Endothelial cell of umbilical vein (primary cell): ENCODE measurements around the gene PNPLA2. TPM values are rescaled to one million over a fixed set of nuclear protein-coding genes. Genes with fewer than 3 reads are reported as not detected.

Experiments
- BruUV-seq: library from RNA; stranded (reverse); fragments of 400-500 nt; replicated peaks from 2 replicates; lab custom pipeline; 2021; lab: Mats Ljungman, UMichigan
- CTCF ChIA-PET: fragments of 300-600, 350-600 bp; sonication (Branson Sonifier 250); formaldehyde crosslinking; loops from one replicate; lab custom pipeline; 2021; ENCODE audit warnings: antibody characterized with exemption, inconsistent platforms; lab: Charles Lee
- POLR2A ChIA-PET: fragments of 300-600, 350-600 bp; sonication (Branson Sonifier 250); formaldehyde crosslinking; loops from one replicate; lab custom pipeline; 2021; ENCODE audit warnings: antibody characterized with exemption, inconsistent platforms; lab: Charles Lee
- DNase-seq: peaks from one replicate; pipeline ENCODE4 v3.0.0-alpha.2; 2011; ENCODE audit warnings: low read depth, low spot score
- FAIRE-seq: peaks from 2 replicates; lab custom pipeline; 2011; peaks lifted over from hg19 to GRCh38; lab: Jason Lieb, UNC
- H2AFZ ChIP-seq: 2 replicates; pipeline ENCODE4 v1.6.0; 2012; ENCODE audit warnings: low read depth, low read length, control low read depth, inconsistent platforms
- H3K27ac ChIP-seq: 2 replicates; pipeline ENCODE4 v1.5.1; 2011; ENCODE audit warnings: low read depth, mild to moderate bottlenecking, control low read depth, low read length, moderate library complexity; ENCODE audit not compliant: insufficient read depth
- H3K27me3 ChIP-seq, 2 experiments: 2 replicates each; pipeline versions ENCODE4 v1.6.0 to v1.6.1; 2011; ENCODE audit warnings: low read length in 2 of 2, mixed read lengths in 1 of 2; ENCODE audit not compliant: control insufficient read depth in 2 of 2, insufficient read depth in 2 of 2
- H3K36me3 ChIP-seq, 2 experiments: 2 replicates in 1 of 2; 3 replicates in 1 of 2; pipeline ENCODE4 v1.5.1; 2011; ENCODE audit warnings: low read length in 2 of 2, mild to moderate bottlenecking in 1 of 2, moderate library complexity in 1 of 2; ENCODE audit not compliant: control insufficient read depth in 2 of 2, insufficient read depth in 2 of 2; ENCODE audit errors: extremely low read depth in 1 of 2
- H3K4me1 ChIP-seq: 3 replicates; pipeline ENCODE4 v1.5.1; 2011; ENCODE audit warnings: mild to moderate bottlenecking, low read length; ENCODE audit not compliant: control insufficient read depth, insufficient read depth; ENCODE audit errors: extremely low read depth
- H3K4me2 ChIP-seq: 2 replicates; pipeline ENCODE4 v1.6.1; 2011; ENCODE audit warnings: low read length, control low read depth, mixed read lengths; ENCODE audit not compliant: insufficient read depth
- H3K4me3 ChIP-seq, 3 experiments: fragments of 200-600 bp in 1 of 3; sonication (generic), shearing (Covaris generic) in 1 of 3; replicated peaks in 1 of 3; 2 replicates each; pipeline ENCODE4 v1.5.1; 2011 to 2016; ENCODE audit warnings: control low read depth in 3 of 3, low read length in 3 of 3, mild to moderate bottlenecking in 2 of 3, inconsistent platforms in 1 of 3, low read depth in 1 of 3, moderate library complexity in 1 of 3; ENCODE audit not compliant: insufficient read depth in 1 of 3
- H3K79me2 ChIP-seq: 2 replicates; pipeline ENCODE4 v1.6.0; 2012; ENCODE audit warnings: low read length, inconsistent platforms; ENCODE audit not compliant: control insufficient read depth, insufficient read depth
- H3K9ac ChIP-seq: replicated peaks from 2 replicates; pipeline ENCODE3; 2011; ENCODE audit warnings: low read length, control low read depth; ENCODE audit not compliant: insufficient read depth; ENCODE audit errors: extremely low read depth
- H3K9me1 ChIP-seq: replicated peaks from 3 replicates; pipeline ENCODE4 v1.6.0; 2011; ENCODE audit warnings: mild to moderate bottlenecking, low read length; ENCODE audit not compliant: control insufficient read depth, insufficient read depth; ENCODE audit errors: extremely low read depth
- H3K9me3 ChIP-seq: replicated peaks from 2 replicates; pipeline ENCODE4 v1.5.1; 2012; ENCODE audit warnings: low read length, inconsistent platforms; ENCODE audit not compliant: control insufficient read depth, insufficient read depth
- H4K20me1 ChIP-seq: replicated peaks from 2 replicates; pipeline ENCODE3; 2011; ENCODE audit warnings: mild to moderate bottlenecking, low read length; ENCODE audit not compliant: control insufficient read depth, insufficient read depth; ENCODE audit errors: extremely low read depth
- CTCF ChIP-seq, 2 donors: IDR thresholded peaks; 1 replicate in 1 of 2; 2 replicates in 1 of 2; pipeline ENCODE4 v1.5.1; 2011; ENCODE audit warnings: low read length in 2 of 2, mild to moderate bottlenecking in 2 of 2, moderate library complexity in 2 of 2, control low read depth in 1 of 2, inconsistent platforms in 1 of 2, low read depth in 1 of 2; ENCODE audit not compliant: insufficient read depth in 1 of 2; ENCODE audit errors: extremely low read depth in 1 of 2
- EZH2 ChIP-seq: IDR thresholded peaks from 2 replicates; pipeline ENCODE4 v1.6.1; 2012; ENCODE audit warnings: borderline replicate concordance, low read depth, mild to moderate bottlenecking, moderate library complexity, low read length, inconsistent platforms; ENCODE audit not compliant: severe bottlenecking
- FOS ChIP-seq: IDR thresholded peaks from 2 replicates; pipeline ENCODE4 v1.6.1; 2011; ENCODE audit warnings: mild to moderate bottlenecking, low read length, moderate library complexity, borderline replicate concordance; ENCODE audit not compliant: insufficient read depth
- GATA2 ChIP-seq: IDR thresholded peaks from 2 replicates; pipeline ENCODE4 v1.7.0; 2011; ENCODE audit warnings: low read depth, mild to moderate bottlenecking, moderate library complexity, mixed read lengths, low read length; ENCODE audit not compliant: insufficient read length, insufficient read depth
- JUN ChIP-seq: IDR thresholded peaks from 2 replicates; pipeline ENCODE4 v1.6.1; 2011; ENCODE audit warnings: borderline replicate concordance, low read depth; ENCODE audit not compliant: insufficient read length, insufficient read depth
- MAX ChIP-seq: IDR thresholded peaks from 2 replicates; pipeline ENCODE4 v1.6.1; 2011; ENCODE audit not compliant: insufficient read depth, insufficient read length
- MYC ChIP-seq: IDR thresholded peaks from one replicate; pipeline ENCODE4 v1.6.1; 2011; ENCODE audit warnings: mild to moderate bottlenecking, low read depth, low read length
- POLR2A ChIP-seq: IDR thresholded peaks from 2 replicates; pipeline ENCODE4 v1.6.1; 2012; ENCODE audit warnings: low read depth, mild to moderate bottlenecking, control low read depth, low read length
- POLR2AphosphoS5 ChIP-seq: IDR thresholded peaks from 2 replicates; pipeline ENCODE4 v1.6.1; 2012; ENCODE audit warnings: low read depth, mild to moderate bottlenecking, control low read depth, low read length, moderate library complexity; ENCODE audit not compliant: insufficient read depth
- dilution Hi-C: fragments of 300-500 bp; cut with MboI; formaldehyde crosslinking; loops from one replicate; pipeline ENCODE4 v1.15.0; 2019; ENCODE audit warnings: low sequenced_read_pairs; ENCODE audit not compliant: extremely low pct_ligation_motif_present
- intact Hi-C: fragments of 100-400 bp; cut with micrococcal nuclease; formaldehyde crosslinking; loops from one replicate; pipeline ENCODE4 v1.10.0; 2022
- polyA plus RNA-seq, 4 experiments: library from polyadenylated mRNA; depleted of rRNA in 3 of 4; stranded (reverse) in 3 of 4; unstranded in 1 of 4; fragments of >200 nt; gene quantifications; 2 replicates each; pipeline versions ENCODE4 v1.2.1 to v1.2.3, GENCODE V29; 2011 to 2012; ENCODE audit warnings: missing spikeins in 1 of 4
- total RNA-seq: library from RNA; stranded (reverse); gene quantifications from 2 replicates; pipeline ENCODE4 v1.2.3, GENCODE V29; 2021

Gene PNPLA2
- total and polyA plus RNA-seq, 2 donors (not counting 3 experiments of a cell fraction or from before 2014, with no cell fraction given): 73.1 to 75.6 TPM

GRCh38 chr11:795634-796564, 22.8 kb upstream of the PNPLA2 start:
- Histone ChIP-seq H3K79me2 (peaks cover 11% of the 10 kb centered on the region), H3K4me1 (peaks cover 14% of the 10 kb centered on the region), H3K27ac (peak overlapping the region; percentile 39), H3K4me2 (peak overlapping the region; percentile 54), H3K36me3 (peaks cover 0 to 5% of the 10 kb centered on the region in 2 experiments), H3K9me3 (no peaks in the 10 kb centered on the region), H3K27me3 (no peaks in the 10 kb centered on the region), H3K9ac (peak overlapping the region; percentile 34), H2AFZ (peak overlapping the region; percentile 20), H4K20me1 (no peaks in the 10 kb centered on the region), H3K4me3 (peak overlapping the region in 2 of 3 experiments; percentile 28 to 33), H3K9me1 (no peaks in the 10 kb centered on the region)
- ChIA-PET CTCF (interaction anchor here (2.0 to 2.1 kb wide), 2 partner anchors 10 to 12 kb away, joined by 9 read pairs; no protein-coding TSS in a partner anchor), POLR2A (no interaction called here)
- TF ChIP-seq MYC: peak; percentile 19
- no peak for TF ChIP-seq GATA2
- TF ChIP-seq CTCF (IDR thresholded peaks at IDR 0.05; ENCODE audit: extremely low read depth in 1 of 2, insufficient read depth in 1 of 2, low read depth in 1 of 2, low read length in 2 of 2): no peak
- TF ChIP-seq POLR2A: no peak
- no peak for TF ChIP-seq JUN
- peak; percentile 8 for TF ChIP-seq MAX
- TF ChIP-seq FOS: no peak
- TF ChIP-seq EZH2: no peak
- TF ChIP-seq POLR2AphosphoS5: no peak
- no TSS peak for BruUV-seq
- intact Hi-C loops: loop anchor here (2.0 kb wide), 1 partner anchor 13 kb away; no protein-coding TSS in a partner anchor
- FAIRE-seq (peak; percentile 81), DNase-seq (peak; percentile 53)
- dilution Hi-C loops: no loop called here
